ENCODE results near the gene PTPRN2.

Gene PTPRN2

DNA sequence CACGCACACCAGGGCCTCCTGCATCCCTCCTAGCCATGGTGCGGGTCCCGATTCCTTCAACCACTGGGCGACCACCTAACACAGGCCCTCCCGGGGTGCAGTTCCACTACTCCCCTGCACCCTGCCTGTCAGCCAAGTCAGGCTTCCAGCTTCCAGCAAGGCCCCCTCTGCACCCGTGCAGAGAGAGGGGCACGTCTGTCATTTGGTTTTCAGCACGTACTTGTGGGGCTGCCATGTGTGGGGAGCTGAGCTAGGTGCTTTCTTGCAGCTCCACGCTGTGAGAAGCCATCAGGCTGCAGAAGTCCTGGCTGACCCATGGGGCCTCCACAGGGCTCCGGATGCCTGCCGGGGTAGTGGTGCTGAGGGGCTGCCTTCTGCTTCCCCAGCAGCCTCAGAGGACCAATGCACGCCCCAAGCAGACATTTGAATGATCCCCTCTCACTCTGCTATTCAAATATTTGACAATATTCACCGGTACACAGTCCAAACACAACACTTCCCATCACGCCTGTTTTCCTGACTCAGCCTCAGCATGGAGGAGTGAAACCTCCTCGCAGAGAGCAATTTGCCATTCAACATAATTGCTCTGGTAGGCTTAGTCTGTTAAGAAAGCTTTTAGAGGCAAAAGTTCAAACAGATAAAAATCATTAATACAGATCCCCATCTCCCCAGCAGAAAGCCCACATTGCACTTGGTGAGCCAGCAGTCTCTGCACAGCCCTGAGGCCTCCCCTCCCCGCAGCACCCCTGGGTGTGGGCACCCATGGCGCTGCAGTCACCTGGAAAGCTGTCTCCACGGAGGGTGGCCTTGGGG, 449.9 kb downstream of the PTPRN2 start:
- Mint-ChIP-seq H3K9me3 (no peaks in the 10 kb centered on the region), H3K4me3 (no peak overlapping the region), H3K36me3 (ENCODE audit: insufficient read depth) (no peaks in the 10 kb centered on the region), H3K4me1 (ENCODE audit: low read depth in 2 of 2) (no peaks in the 10 kb centered on the region), H3K27me3 (no peaks in the 10 kb centered on the region), H3K27ac (no peak overlapping the region)
- ATAC-seq (replicated peaks) = no peak
- DNase-seq = no peak

DNA sequence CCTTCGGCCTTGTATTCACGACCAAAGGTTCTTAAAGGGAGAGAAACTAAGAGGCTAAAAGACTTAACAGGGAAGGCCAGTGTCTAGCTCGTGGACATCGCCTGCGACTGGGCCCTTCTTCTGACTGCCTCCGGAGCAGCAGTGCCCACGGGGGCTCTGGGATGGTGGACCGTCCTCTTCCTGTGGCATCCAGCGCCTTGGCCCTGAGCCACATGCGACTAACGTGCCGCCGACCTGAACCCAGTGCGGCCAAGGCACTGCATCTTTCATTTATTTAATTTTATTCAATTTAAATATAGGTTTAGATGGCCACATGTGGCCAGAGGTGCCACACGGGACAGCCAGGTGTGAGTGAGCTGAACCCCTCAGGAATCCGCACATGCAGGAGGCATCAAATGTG, 451.7 kb downstream of the PTPRN2 start:
- H3K27me3 Mint-ChIP-seq = no peaks in the 10 kb centered on the region
- DNase-seq (no peak), ATAC-seq (replicated peaks) (no peak)
- H3K4me1 Mint-ChIP-seq (ENCODE audit: low read depth in 2 of 2) = no peaks in the 10 kb centered on the region
- H3K27ac Mint-ChIP-seq = no peak overlapping the region
- no peaks in the 10 kb centered on the region for H3K36me3 Mint-ChIP-seq (ENCODE audit: insufficient read depth)
- H3K4me3 Mint-ChIP-seq = no peak overlapping the region
- H3K9me3 Mint-ChIP-seq = no peaks in the 10 kb centered on the region

DNA sequence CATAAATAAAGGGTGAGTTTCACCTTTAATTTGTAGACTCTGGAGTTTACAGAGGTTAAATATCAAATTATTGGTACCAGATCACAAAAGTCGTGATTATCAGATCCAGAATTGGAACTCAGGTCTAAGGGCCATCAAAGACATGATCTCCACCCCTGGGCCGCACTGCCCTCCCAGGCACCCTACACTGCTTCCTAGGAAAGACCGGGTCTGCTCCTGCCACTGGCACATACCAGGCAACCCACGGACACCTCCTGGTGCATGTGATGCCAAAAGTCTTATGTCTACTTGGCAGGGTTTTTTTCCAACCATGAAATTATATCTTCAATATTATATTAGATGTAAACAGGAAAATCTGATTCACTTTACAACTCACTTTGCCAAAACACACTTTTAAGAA, 452.8 kb downstream of the PTPRN2 start:
- H3K27ac Mint-ChIP-seq = no peak overlapping the region
- no peak for ATAC-seq (replicated peaks)
- H3K4me1 Mint-ChIP-seq (ENCODE audit: low read depth in 2 of 2) = no peaks in the 10 kb centered on the region
- no peaks in the 10 kb centered on the region for H3K36me3 Mint-ChIP-seq (ENCODE audit: insufficient read depth)
- H3K9me3 Mint-ChIP-seq = no peaks in the 10 kb centered on the region
- no peak for DNase-seq
- H3K27me3 Mint-ChIP-seq = no peaks in the 10 kb centered on the region
- H3K4me3 Mint-ChIP-seq = no peak overlapping the region

DNA sequence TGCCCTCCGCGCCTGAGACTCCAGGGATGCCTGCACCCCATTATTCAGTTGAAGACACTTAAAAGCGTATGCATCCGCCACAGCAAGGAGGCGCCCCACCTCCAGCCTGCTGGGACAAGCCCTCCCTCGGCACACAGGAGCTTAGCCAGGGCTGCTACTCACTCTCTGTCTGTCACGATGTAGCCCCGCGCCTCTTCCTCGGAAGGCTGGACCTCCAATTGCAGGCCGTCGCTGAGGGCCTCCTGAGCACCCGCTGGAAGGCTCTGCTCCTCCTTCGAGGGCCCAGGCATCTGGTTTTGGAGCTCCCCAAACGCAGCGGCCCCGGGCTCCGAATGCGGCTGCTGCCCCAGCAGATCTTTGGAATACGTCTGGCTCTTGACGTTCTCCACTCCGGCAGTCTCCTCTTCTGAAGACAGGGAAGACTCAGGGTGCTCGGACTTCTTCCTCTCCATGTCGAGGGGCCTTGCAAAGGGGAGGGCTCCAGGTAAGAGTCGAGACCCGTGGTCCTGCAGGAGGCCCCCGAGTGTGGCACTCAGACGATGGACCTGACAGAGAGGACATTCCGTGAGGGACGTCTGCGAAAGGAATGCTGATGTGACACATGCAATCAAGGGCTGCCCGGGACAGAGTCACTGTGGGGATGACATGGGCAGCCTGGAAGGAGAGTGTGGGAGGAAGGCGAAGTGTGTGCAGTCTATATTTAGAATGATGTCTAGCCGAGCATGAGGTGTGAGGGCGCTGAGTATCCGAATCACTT, 453.9 kb downstream of the PTPRN2 start:
- ATAC-seq (replicated peaks) (no peak), DNase-seq (no peak)
- H3K27ac Mint-ChIP-seq = no peak overlapping the region
- no peaks in the 10 kb centered on the region for H3K36me3 Mint-ChIP-seq (ENCODE audit: insufficient read depth)
- no peaks in the 10 kb centered on the region for H3K27me3 Mint-ChIP-seq
- H3K4me3 Mint-ChIP-seq = no peak overlapping the region
- H3K9me3 Mint-ChIP-seq = no peaks in the 10 kb centered on the region
- H3K4me1 Mint-ChIP-seq (ENCODE audit: low read depth in 2 of 2) = no peaks in the 10 kb centered on the region

DNA sequence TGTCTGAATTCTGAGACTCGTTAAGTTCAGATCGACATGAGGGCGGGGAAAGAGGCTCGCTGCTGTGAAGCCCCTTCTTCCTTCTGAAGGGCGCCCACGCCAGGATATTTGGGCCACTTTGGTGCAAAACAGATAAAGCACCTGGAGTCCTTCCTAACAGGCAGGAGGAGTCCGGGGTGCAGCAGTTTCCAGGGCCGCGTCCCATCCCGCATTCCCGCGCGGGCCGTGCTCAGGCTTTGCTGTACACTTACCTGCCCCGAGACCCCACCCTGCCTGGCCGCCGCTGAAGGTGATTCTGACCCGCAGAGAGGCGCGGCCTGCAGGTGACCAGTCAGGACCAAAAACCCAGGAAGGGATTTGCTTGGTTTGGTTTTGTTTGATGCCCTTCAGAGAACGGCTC, 454.6 kb downstream of the PTPRN2 start:
- Mint-ChIP-seq H3K4me1 (ENCODE audit: low read depth in 2 of 2) (no peaks in the 10 kb centered on the region), H3K36me3 (ENCODE audit: insufficient read depth) (no peaks in the 10 kb centered on the region), H3K9me3 (no peaks in the 10 kb centered on the region), H3K27me3 (no peaks in the 10 kb centered on the region), H3K4me3 (no peak overlapping the region), H3K27ac (no peak overlapping the region)
- DNase-seq = no peak
- no peak for ATAC-seq (replicated peaks)

DNA sequence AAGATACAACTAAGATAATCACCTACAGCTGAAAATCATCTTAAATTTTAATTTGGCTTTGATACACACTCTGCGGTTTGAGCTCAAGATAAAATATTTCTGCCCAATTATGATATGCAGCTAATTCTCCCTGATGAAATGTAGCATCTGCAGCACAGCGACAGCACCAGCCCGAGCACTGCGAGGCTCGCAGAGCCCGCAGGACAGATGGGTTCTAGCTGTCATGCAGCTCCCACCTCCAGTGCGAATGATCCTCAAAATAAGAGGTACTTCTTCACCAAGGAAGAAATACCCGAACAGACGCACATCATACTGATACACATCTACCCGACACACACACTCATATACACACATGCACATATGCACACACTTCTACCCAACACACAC, 457.6 kb downstream of the PTPRN2 start:
- Mint-ChIP-seq H3K36me3 (ENCODE audit: insufficient read depth) (no peaks in the 10 kb centered on the region), H3K9me3 (peaks cover 0 to 2% of the 10 kb centered on the region in 2 donors), H3K27me3 (no peaks in the 10 kb centered on the region), H3K4me1 (ENCODE audit: low read depth in 2 of 2) (no peaks in the 10 kb centered on the region), H3K27ac (no peak overlapping the region), H3K4me3 (no peak overlapping the region)
- no peak for ATAC-seq (replicated peaks)
- DNase-seq = no peak

DNA sequence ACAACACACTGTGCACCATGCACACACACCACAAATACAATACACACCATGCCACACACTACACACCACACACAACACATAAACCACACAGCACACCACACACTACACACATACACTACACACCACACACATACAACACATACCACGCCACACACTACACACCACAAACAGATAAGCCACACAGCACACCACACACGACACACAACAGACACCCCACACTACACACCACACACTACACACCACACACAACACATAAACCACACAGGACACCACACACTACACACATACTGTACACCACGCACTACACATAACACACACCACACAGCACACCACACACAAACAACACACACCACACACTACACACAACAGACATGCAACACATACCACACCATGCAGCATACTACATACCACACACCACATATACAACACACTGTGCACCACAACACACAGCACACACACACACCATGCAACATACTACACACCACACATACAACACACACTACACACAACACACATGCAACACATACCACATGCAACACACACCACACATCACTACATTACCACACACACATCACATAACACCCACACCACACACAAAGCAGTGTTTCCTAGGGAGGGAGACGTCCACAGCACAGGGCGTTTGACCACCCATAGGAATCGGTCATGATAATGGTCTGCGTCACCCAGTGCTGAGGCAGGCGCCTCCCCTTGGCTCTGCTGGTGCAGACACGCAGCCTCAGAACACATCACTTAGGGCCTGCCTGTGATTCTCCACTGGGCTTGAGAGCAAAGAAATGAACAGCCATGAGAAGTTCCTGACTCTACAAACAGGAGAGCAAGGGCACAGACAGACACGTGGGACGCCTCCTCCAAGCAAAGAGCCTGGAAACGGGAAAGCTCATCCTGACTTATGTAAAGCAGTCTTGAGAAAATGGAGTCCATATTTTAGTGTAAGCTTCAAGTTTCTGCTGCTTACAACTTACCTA, 458.3 kb downstream of the PTPRN2 start:
- H3K4me1 Mint-ChIP-seq (ENCODE audit: low read depth in 2 of 2) = no peaks in the 10 kb centered on the region
- H3K9me3 Mint-ChIP-seq = peaks cover 0 to 3% of the 10 kb centered on the region in 2 donors
- H3K27me3 Mint-ChIP-seq = no peaks in the 10 kb centered on the region
- H3K27ac Mint-ChIP-seq = no peak overlapping the region
- DNase-seq (no peak), ATAC-seq (replicated peaks) (no peak)
- no peaks in the 10 kb centered on the region for H3K36me3 Mint-ChIP-seq (ENCODE audit: insufficient read depth)
- H3K4me3 Mint-ChIP-seq = no peak overlapping the region

DNA sequence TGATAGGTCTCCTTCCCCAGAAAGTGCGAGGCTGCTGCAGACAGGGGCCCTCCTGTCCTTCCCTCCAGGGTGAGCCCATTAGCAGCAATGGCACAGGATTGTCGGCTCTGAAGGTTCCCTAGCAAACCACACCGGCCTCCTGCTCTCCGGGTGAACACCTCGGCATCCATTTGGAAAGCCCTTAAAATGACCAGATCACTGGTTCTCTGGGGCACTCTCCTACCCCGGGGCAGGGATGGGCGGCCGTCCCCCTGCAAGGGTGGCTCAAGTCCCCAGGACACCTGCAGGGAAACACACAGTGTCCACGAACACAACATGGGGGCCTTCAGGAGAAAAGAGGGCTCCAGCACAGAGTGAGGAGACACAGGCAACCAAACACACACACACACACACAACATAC, 459.1 kb downstream of the PTPRN2 start:
- H3K4me1 Mint-ChIP-seq (ENCODE audit: low read depth in 2 of 2) = no peaks in the 10 kb centered on the region
- H3K9me3 Mint-ChIP-seq = peaks cover 0 to 3% of the 10 kb centered on the region in 2 donors
- no peak overlapping the region for H3K4me3 Mint-ChIP-seq
- no peak for DNase-seq
- no peak for ATAC-seq (replicated peaks)
- H3K27ac Mint-ChIP-seq = no peak overlapping the region
- H3K36me3 Mint-ChIP-seq (ENCODE audit: insufficient read depth) = no peaks in the 10 kb centered on the region
- H3K27me3 Mint-ChIP-seq = no peaks in the 10 kb centered on the region

DNA sequence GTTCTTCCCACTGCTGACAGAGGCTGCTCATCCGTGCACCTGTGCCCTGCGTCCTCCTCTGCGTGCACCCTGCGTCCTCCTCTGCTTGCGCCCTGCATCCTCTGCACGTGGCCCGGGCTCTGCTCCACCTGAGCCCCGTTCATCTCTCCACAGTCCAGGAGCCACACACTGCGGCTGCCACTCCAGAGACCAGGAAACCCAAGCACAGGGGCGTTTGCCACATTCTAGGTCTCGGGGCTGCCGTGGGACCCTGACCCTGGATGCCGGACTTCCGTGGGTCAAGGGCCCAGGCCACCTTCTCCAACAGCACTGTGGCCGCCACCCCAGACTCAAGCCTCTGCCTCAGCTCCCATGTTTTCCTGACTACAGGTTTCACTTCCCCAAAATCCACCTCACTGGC, 460.4 kb downstream of the PTPRN2 start:
- no peak overlapping the region for H3K27ac Mint-ChIP-seq
- H3K4me3 Mint-ChIP-seq = no peak overlapping the region
- DNase-seq (no peak), ATAC-seq (replicated peaks) (no peak)
- H3K4me1 Mint-ChIP-seq (ENCODE audit: low read depth in 2 of 2) = no peaks in the 10 kb centered on the region
- H3K9me3 Mint-ChIP-seq = peaks cover 0 to 3% of the 10 kb centered on the region in 2 donors
- no peaks in the 10 kb centered on the region for H3K27me3 Mint-ChIP-seq
- no peaks in the 10 kb centered on the region for H3K36me3 Mint-ChIP-seq (ENCODE audit: insufficient read depth)

DNA sequence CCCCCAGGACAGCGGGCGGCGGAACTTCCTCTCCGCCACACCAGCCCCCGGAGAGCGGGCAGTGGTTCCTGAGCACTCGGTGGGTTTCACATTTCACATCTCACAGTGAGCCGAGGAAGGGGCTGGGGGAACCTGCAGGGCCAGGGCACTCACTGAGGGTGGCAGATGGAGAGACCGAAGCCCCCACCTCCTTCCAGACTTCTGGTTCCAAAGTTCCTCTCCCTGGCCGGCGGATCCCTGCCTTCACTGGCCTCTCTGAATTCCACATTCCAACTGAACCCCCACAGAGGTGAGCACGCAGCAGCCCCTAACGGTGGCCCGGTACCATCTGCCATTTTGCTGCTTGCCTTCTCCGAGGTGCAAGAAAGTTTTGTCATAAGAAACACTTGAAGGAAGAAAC, 461.0 kb downstream of the PTPRN2 start:
- Mint-ChIP-seq H3K27me3 (peaks cover 0 to 2% of the 10 kb centered on the region in 2 donors), H3K27ac (no peak overlapping the region), H3K4me1 (ENCODE audit: low read depth in 2 of 2) (no peaks in the 10 kb centered on the region), H3K9me3 (peaks cover 1 to 4% of the 10 kb centered on the region in 2 donors), H3K36me3 (ENCODE audit: insufficient read depth) (no peaks in the 10 kb centered on the region), H3K4me3 (no peak overlapping the region)
- DNase-seq (no peak), ATAC-seq (replicated peaks) (no peak)

DNA sequence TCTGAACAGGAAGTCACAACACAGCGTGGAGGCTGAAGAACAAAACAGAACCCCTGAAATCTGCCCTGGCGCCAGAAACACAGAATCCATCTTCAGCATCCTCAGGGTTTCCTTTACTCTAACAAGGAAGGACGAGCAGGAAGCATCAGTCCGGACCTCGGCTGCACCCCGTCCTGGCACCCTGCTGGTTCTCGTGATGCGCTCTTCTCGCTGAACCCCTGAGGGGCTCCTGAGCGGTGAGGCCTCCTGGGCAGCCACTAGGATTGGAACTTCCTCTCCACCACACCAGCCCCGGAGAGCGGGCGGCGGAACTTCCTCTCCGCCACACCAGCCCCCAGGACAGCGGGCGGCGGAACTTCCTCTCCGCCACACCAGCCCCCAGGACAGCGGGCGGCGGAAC, 461.9 kb downstream of the PTPRN2 start:
- no peaks in the 10 kb centered on the region for H3K4me1 Mint-ChIP-seq (ENCODE audit: low read depth in 2 of 2)
- no peak for DNase-seq
- H3K4me3 Mint-ChIP-seq = no peak overlapping the region
- peaks cover 0 to 11% of the 10 kb centered on the region in 2 donors for H3K27me3 Mint-ChIP-seq
- peaks cover 7 to 8% of the 10 kb centered on the region in 2 donors for H3K9me3 Mint-ChIP-seq
- no peak overlapping the region for H3K27ac Mint-ChIP-seq
- H3K36me3 Mint-ChIP-seq (ENCODE audit: insufficient read depth) = no peaks in the 10 kb centered on the region
- no peak for ATAC-seq (replicated peaks)

DNA sequence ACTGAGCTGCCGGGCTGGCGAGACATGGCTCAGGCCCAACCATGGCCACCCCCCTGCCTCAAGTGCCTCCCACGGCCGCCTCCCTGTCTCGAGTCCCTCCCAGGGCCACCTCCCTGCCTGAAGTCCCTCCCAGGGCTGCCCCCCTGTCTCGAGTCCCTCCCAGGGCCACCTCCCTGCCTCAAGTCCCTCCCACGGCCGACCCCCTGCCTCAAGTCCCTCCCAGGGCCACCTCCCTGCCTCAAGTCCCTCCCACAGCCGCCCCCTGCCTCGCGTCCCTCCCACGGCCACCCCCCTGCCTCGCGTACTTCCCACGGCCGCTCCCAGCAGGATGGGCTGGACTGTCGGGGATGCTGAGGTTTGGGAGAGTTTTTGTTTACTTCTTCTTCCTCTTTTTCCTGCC, 462.5 kb downstream of the PTPRN2 start:
- ATAC-seq (replicated peaks) = no peak
- DNase-seq = no peak
- H3K9me3 Mint-ChIP-seq = peaks cover 7 to 10% of the 10 kb centered on the region in 2 donors
- H3K4me3 Mint-ChIP-seq = no peak overlapping the region
- H3K27ac Mint-ChIP-seq = no peak overlapping the region
- H3K36me3 Mint-ChIP-seq (ENCODE audit: insufficient read depth) = no peaks in the 10 kb centered on the region
- H3K4me1 Mint-ChIP-seq (ENCODE audit: low read depth in 2 of 2) = no peaks in the 10 kb centered on the region
- peaks cover 0 to 11% of the 10 kb centered on the region in 2 donors for H3K27me3 Mint-ChIP-seq

DNA sequence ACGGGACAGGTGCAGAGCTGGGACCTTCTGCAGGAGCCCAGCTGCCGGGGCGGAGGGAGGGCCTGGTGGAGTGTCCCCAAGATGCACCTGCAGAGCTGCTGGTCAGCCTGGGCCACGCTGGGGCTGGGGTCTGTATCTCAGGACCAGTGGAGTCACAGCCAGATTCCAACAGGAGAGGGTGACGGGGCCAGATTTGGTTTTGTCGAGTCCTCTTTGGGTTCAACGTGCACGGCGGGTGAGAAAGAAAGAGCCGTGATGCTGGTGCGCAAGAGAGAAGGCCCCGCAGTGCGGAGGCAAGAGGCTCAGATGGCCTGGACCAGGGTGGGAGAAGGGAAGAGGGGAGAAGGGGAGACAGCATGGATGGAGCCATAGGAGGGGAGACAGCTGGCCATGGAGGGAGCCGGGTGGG, 462.9 kb downstream of the PTPRN2 start:
- Mint-ChIP-seq H3K27me3 (peaks cover 0 to 11% of the 10 kb centered on the region in 2 donors), H3K4me1 (ENCODE audit: low read depth in 2 of 2) (no peaks in the 10 kb centered on the region), H3K36me3 (ENCODE audit: insufficient read depth) (no peaks in the 10 kb centered on the region), H3K9me3 (peaks cover 7 to 14% of the 10 kb centered on the region in 2 donors), H3K27ac (no peak overlapping the region), H3K4me3 (no peak overlapping the region)
- DNase-seq (no peak), ATAC-seq (replicated peaks) (no peak)

All from effector memory CD8-positive, alpha-beta T cell (primary cell).